BJ (cell line): Measurements from ENCODE around the gene AKAP6. TPM values are rescaled to one million over a fixed set of nuclear protein-coding genes. Genes with fewer than 3 reads are reported as not detected.
A peak's percentile ranks its signal among the peaks of the same experiment; 100 is the strongest.

Experiments used
- CTCF ChIA-PET: fragments of 350-600 bp; formaldehyde crosslinking; extraction: SDS; loops from one replicate; lab custom pipeline; 2021; ENCODE audit warnings: antibody characterized with exemption, inconsistent platforms; lab: Yijun Ruan, JAX
- POLR2A ChIA-PET: fragments of 300-600 bp; sonication (Branson Sonifier 250); formaldehyde crosslinking; extraction: SDS; loops from one replicate; lab custom pipeline; 2021; ENCODE audit warnings: antibody characterized with exemption; lab: Charles Lee
- DNase-seq: peaks from one replicate; pipeline ENCODE4 v3.0.0-alpha.2; 2011; ENCODE audit warnings: low read depth
- H3K27me3 ChIP-seq: 2 replicates; pipeline ENCODE4 v1.6.0; 2011; ENCODE audit warnings: low read length; ENCODE audit not compliant: control insufficient read depth, insufficient read depth
- H3K36me3 ChIP-seq: 2 replicates; pipeline ENCODE4 v1.5.1; 2011; ENCODE audit warnings: low read length; ENCODE audit not compliant: control insufficient read depth, insufficient read depth
- H3K4me3 ChIP-seq: 2 replicates; pipeline ENCODE4 v1.5.1; 2011; ENCODE audit warnings: low read depth, mild to moderate bottlenecking, control low read depth, low read length
- polyA plus RNA-seq: library from polyadenylated mRNA; depleted of rRNA; stranded (reverse); fragments of >200 nt; gene quantifications from 2 replicates; pipeline ENCODE4 v1.2.3, GENCODE V29; 2011
- TF ChIP-seq, protein P1 (sequence below): IDR thresholded peaks from 2 replicates; pipeline ENCODE4 v1.5.1; 2011; ENCODE audit warnings: low read depth, mild to moderate bottlenecking, control low read depth, inconsistent platforms, low read length, moderate library complexity; ENCODE audit not compliant: insufficient read depth

Gene AKAP6
- polyA plus RNA-seq, 1 experiment = 18.5 TPM

DNA sequence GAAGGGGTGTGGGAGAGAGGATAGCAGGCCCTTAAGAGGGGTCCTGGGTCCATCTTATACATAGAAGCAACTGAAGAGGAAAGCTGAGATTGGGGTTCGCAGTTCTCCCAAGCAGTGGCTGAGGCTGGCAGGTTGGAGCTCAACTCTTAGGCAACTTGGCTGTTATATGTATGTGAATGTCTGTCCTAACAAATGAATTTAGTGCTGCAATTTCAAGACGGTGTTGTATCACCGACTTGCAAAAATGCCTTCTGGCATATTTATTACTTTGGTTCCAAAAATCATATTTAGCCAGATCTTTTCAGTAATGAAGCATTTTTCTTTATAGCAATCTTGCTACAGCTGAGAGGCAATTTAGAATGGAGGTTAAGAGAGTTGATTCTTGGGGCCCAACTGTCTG lies 148.3 kb downstream of the AKAP6 start:
- no peak for DNase-seq
- TF ChIP-seq, protein P1, sequence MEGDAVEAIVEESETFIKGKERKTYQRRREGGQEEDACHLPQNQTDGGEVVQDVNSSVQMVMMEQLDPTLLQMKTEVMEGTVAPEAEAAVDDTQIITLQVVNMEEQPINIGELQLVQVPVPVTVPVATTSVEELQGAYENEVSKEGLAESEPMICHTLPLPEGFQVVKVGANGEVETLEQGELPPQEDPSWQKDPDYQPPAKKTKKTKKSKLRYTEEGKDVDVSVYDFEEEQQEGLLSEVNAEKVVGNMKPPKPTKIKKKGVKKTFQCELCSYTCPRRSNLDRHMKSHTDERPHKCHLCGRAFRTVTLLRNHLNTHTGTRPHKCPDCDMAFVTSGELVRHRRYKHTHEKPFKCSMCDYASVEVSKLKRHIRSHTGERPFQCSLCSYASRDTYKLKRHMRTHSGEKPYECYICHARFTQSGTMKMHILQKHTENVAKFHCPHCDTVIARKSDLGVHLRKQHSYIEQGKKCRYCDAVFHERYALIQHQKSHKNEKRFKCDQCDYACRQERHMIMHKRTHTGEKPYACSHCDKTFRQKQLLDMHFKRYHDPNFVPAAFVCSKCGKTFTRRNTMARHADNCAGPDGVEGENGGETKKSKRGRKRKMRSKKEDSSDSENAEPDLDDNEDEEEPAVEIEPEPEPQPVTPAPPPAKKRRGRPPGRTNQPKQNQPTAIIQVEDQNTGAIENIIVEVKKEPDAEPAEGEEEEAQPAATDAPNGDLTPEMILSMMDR = no peak
- H3K4me3 ChIP-seq = no peak overlapping the region
- ChIA-PET CTCF (interaction anchor here (0.7 to 3.1 kb wide), 8 partner anchors 11 to 218 kb away, joined by 3 to 16 read pairs (median 4); no protein-coding TSS in a partner anchor), POLR2A (interaction anchor here (1.0 kb wide), 1 partner anchor 21 kb away, joined by 10 read pairs; no protein-coding TSS in a partner anchor)
- H3K36me3 ChIP-seq = no peaks in the 10 kb centered on the region
- no peaks in the 10 kb centered on the region for H3K27me3 ChIP-seq

DNA sequence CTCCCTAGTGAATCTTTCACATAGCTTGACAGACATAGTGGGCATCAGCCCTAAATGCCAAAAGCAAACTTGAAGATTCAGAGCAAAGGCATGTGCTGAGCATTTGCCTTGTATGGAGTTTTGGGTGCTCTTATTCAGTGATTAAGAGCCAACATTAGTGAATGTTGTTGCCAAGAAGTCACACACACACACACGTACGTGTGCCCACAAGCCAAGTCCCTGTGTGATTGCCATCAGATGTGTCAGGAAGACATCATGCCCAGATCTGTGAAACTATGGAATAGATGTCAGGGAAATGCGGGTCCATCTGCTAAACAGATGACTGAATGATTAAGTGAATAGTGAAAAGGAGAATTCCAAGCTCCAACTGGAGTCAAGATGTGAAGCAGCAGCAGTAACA lies 149.0 kb downstream of the AKAP6 start:
- peak; percentile 45 for DNase-seq
- POLR2A ChIA-PET = interaction anchor here (1.0 kb wide), 1 partner anchor 21 kb away, joined by 10 read pairs; no protein-coding TSS in a partner anchor

DNA sequence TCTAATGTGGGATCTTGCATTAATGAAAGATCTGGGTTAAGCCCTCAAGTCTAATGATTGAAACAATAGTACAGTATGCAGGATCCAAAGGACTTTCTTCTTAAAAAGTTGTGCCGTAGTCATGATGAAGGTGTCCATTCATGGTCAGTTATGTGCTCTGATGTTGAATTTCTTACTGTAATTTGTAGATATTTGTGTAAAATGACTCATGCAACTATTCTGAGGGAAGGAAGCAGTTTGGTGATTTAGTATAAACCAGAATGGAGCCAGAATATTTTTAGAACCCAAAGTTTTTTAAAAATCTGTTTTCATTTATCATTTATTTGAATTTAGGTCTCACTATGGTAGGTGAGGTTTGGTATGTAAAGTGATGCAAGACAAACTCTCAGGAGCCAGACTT lies 151.2 kb downstream of the AKAP6 start:
- CTCF ChIA-PET = no interaction called here
- DNase-seq = peak; percentile 55
- POLR2A ChIA-PET = no interaction called here
- Histone ChIP-seq H3K27me3 (no peaks in the 10 kb centered on the region), H3K4me3 (no peak overlapping the region), H3K36me3 (no peaks in the 10 kb centered on the region)
- TF ChIP-seq, protein P1 = no peak

More for the DNA sequence above, 149.0 kb downstream of the AKAP6 start:
- CTCF ChIA-PET = interaction anchor here (1.0 to 3.1 kb wide), 7 partner anchors 10 to 82 kb away, joined by 3 to 16 read pairs (median 5); no protein-coding TSS in a partner anchor
- Histone ChIP-seq H3K27me3 (no peaks in the 10 kb centered on the region), H3K4me3 (no peak overlapping the region), H3K36me3 (no peaks in the 10 kb centered on the region)
- TF ChIP-seq, protein P1 = no peak

DNA sequence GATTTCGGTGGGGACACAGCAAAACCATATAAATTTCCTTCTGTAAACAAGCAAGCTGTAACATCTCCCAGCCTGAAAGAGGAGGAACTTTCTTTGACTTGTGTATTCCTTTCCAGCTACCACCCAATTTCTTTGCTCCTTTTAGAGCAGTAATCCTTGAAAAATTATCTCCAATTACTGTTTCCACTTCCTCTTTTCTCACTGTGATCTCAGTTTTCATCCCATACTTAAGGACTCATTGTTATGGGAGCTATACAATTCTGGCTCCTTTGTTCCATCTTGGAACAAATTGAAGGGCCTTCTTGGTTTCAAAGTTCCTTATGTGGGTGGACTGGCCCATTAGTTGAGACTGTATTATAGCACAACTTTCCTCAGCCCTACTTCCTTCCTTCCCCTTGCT lies 152.6 kb downstream of the AKAP6 start:
- Histone ChIP-seq H3K27me3 (no peaks in the 10 kb centered on the region), H3K4me3 (no peak overlapping the region), H3K36me3 (no peaks in the 10 kb centered on the region)
- POLR2A ChIA-PET = no interaction called here
- CTCF ChIA-PET = interaction anchor here (1.0 to 1.3 kb wide), 2 partner anchors 11 to 30 kb away, joined by 3 to 4 read pairs; no protein-coding TSS in a partner anchor
- DNase-seq = no peak
- TF ChIP-seq, protein P1 = no peak

DNA sequence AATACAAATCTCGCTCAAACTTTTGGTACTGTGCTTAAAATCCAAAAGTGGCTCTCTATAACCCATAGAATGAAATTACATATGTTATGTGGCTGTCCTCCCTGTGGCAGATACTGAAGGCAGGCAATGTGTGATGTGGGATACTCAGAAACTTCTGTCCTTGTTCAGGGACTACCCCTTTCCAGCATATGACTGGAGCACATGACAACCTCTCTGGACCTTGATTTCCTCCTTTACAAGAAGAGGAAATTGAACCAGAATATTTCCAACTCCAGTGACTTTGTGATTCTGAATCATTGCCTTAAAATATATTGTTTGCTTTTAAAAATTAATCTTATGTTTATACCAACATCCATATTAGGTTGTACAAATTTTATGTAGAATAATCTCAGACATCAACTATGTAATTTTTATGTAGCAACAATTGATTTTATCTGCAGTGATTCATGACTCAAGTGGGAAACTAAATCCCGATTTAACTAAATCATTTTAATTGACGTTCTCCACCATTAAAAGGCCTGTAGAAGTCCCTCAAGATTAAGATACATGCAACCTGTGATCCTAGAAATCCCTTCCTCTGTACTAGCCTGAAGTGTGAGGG lies 162.4 kb downstream of the AKAP6 start:
- no peak for DNase-seq
- H3K27me3 ChIP-seq = no peaks in the 10 kb centered on the region
- ChIA-PET CTCF (interaction anchor here (1.4 kb wide), 1 partner anchor 13 kb away, joined by 4 read pairs; no protein-coding TSS in a partner anchor), POLR2A (no interaction called here)
- H3K36me3 ChIP-seq = no peaks in the 10 kb centered on the region
- TF ChIP-seq, protein P1 = no peak
- H3K4me3 ChIP-seq = no peak overlapping the region
